Tibial nerve (tissue), 4 donors: Measurements from ENCODE around the gene PRDM10.

Experiments
- EP300 ChIP-seq, 2 donors: sonication (generic); formaldehyde crosslinking; IDR thresholded peaks; one replicate each; pipeline ENCODE4 v1.6.1; 2017; ENCODE audit warnings: antibody characterized with exemption in 2 of 2, mild to moderate bottlenecking in 1 of 2
- POLR2A ChIP-seq, 2 donors: fragments of 450-650 bp; IDR thresholded peaks; one replicate each; pipeline ENCODE4 v1.6.1; 2017; ENCODE audit warnings: antibody characterized with exemption in 2 of 2, mild to moderate bottlenecking in 2 of 2, moderate library complexity in 2 of 2
- TF ChIP-seq, protein P1 (sequence below), 5 experiments: fragments of 200-600 bp in 3 of 5; fragments of 450-650 bp in 2 of 5; sonication (generic) in 3 of 5; IDR thresholded peaks; one replicate each; pipeline ENCODE4 v1.5.1; 2016 to 2019; ENCODE audit warnings: antibody characterized with exemption in 5 of 5, mild to moderate bottlenecking in 3 of 5, moderate library complexity in 2 of 5

DNA sequence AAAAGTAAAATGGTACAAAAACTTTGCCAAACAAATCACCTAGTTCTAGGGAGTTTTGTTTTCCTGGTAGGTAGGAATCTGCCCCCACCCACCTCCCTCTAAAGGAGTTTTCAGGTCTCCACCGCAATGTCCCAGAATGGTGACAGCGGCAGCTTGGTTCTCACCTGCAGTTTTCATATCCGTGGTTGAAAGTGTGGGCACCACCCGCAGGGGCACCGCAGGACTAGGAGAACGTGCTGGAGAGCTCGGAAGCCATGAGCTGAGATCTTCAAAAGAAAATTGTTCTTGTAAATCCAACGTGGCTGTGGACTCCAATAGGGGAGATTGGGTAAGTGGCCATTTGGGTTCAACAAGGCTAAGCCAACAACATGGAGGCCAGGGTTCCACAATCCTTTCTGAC lies 118.1 kb downstream of the PRDM10 start:
- TF ChIP-seq POLR2A (IDR thresholded peaks at IDR 0.05), result no peak
- TF ChIP-seq, protein P1, sequence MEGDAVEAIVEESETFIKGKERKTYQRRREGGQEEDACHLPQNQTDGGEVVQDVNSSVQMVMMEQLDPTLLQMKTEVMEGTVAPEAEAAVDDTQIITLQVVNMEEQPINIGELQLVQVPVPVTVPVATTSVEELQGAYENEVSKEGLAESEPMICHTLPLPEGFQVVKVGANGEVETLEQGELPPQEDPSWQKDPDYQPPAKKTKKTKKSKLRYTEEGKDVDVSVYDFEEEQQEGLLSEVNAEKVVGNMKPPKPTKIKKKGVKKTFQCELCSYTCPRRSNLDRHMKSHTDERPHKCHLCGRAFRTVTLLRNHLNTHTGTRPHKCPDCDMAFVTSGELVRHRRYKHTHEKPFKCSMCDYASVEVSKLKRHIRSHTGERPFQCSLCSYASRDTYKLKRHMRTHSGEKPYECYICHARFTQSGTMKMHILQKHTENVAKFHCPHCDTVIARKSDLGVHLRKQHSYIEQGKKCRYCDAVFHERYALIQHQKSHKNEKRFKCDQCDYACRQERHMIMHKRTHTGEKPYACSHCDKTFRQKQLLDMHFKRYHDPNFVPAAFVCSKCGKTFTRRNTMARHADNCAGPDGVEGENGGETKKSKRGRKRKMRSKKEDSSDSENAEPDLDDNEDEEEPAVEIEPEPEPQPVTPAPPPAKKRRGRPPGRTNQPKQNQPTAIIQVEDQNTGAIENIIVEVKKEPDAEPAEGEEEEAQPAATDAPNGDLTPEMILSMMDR (IDR thresholded peaks at IDR 0.05), result no peak
- no peak for TF ChIP-seq EP300 (IDR thresholded peaks at IDR 0.05)
